Astrocyte of the spinal cord (primary cell): ENCODE data around the gene EXTL1.

Experiments used
- DNase-seq: peaks from one replicate; pipeline ENCODE4 v3.0.0; 2011; ENCODE audit warnings: low read depth, low spot score
- H3K4me3 ChIP-seq: 2 replicates; pipeline ENCODE4 v1.5.1; 2011; ENCODE audit warnings: low read depth, mild to moderate bottlenecking, low read length, moderate library complexity
- in situ Hi-C: cut with HindIII; loops from 2 replicates; pipeline ENCODE4 v1.10.0; 2017; ENCODE audit warnings: low sequenced_read_pairs
- TF ChIP-seq, protein P1 (sequence below): IDR thresholded peaks from 2 replicates; pipeline ENCODE4 v1.5.1; 2012; ENCODE audit warnings: low read depth, mild to moderate bottlenecking, low read length, inconsistent platforms

Gene EXTL1

DNA sequence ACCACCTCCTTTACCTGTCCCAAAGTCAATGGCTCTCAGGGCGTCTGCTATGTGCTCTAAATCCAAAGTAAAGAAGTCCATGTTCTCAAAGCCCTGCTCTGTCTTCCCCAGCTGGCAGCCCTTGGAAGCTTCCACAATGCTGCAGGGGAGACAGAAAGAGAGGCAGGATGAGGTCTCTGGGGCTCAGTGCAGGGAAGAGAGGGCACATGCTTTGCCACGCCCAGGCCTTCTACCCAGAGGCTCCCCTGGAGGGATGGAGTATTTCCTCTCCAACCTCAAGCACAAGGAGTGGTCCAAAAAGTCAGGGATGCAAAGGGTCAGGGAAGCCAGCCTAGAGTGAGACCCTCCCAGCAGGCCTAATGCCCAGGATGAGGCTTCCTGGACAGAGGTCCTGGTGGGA, 35.6 kb downstream of the EXTL1 start:
- no peak for DNase-seq
- in situ Hi-C loops: no loop called here

DNA sequence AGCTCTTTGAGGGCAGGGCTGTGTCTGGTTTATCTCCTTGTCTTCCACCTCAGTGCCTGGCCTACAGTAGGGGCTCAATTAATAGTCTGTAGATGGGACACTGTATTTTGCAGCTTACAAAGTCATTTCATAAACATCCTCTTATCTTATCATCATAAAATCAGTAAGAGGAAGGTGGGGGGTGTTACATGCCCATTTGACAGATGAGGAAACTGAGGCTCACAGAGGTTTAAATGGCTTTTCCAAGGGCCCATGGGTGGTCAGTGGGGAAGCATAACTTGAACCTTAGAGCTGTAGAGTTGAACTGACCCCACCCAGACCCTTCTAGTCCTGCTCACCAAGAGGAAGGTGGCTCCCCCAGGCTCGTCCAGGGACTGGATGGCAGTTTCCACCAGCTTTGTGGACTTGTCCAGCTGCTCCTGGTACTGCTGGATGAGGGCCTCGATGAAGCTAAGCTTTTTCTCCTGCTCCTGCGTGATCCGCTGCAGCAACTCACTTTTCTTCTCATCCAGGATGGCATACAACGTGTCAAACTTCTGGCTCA, 36.5 kb downstream of the EXTL1 start:
- TF ChIP-seq, protein P1, sequence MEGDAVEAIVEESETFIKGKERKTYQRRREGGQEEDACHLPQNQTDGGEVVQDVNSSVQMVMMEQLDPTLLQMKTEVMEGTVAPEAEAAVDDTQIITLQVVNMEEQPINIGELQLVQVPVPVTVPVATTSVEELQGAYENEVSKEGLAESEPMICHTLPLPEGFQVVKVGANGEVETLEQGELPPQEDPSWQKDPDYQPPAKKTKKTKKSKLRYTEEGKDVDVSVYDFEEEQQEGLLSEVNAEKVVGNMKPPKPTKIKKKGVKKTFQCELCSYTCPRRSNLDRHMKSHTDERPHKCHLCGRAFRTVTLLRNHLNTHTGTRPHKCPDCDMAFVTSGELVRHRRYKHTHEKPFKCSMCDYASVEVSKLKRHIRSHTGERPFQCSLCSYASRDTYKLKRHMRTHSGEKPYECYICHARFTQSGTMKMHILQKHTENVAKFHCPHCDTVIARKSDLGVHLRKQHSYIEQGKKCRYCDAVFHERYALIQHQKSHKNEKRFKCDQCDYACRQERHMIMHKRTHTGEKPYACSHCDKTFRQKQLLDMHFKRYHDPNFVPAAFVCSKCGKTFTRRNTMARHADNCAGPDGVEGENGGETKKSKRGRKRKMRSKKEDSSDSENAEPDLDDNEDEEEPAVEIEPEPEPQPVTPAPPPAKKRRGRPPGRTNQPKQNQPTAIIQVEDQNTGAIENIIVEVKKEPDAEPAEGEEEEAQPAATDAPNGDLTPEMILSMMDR: no peak
- in situ Hi-C loops: no loop called here
- DNase-seq: no peak
- H3K4me3 ChIP-seq: no peak overlapping the region

More for the DNA sequence above, 35.6 kb downstream of the EXTL1 start:
- no peak overlapping the region for H3K4me3 ChIP-seq
- TF ChIP-seq, protein P1: no peak

DNA sequence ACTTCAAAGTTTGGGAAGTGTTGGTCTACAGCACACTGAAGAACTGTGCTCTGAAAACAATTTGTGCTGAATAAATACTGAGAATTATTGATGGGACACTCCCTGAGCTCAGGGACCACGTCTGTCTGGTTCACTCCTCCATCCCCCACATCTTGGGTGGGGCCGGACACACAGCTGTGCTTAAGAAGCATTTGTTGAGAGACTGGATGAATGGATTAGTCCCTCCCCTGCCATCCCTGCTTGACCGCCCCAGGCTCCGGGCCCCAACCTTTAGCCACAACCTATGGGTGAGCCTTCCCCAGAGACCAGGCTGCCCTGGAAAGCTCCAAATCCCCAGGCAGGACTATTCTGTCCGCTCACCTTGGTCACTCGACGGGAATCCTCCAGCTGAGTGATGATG, 38.3 kb downstream of the EXTL1 start:
- H3K4me3 ChIP-seq: no peak overlapping the region
- in situ Hi-C loops: no loop called here
- TF ChIP-seq, protein P1: no peak
- no peak for DNase-seq

DNA sequence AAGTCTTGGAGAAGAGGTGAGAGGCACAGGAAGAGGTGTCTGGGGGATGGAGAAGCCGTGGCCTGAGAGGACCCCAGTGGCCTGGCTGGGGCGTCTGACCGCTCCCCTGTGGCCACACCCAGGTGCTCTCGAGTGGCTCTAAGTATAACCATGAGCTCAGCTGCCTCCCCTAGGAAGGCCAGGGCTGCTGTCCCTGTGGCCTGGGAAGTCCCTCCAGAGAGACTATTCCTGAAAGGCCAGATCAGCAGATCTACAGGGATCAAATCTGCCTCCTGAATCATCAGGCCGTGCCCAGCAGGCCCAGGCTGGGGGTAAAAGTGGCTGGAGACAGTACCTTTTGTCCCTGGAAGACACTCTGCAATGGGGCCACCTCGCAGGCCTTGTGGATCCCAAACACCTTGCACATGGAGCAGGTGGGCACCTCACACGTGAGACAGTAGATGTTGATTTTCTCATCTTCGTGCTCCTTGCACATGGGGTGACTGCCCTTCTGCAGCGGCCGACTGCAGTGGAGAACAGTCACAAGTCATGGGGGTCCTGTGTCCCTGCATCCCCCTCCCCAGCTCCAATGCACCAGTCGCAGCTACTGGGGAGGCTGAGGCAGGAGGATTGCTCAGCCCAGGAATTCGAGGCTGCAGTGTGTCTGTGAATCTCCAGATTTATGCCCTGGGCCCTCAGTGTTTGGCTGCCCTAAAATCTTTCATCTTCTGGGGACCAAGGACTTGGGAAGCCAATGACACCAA, 39.4 kb downstream of the EXTL1 start:
- DNase-seq: no peak
- in situ Hi-C loops: no loop called here
- TF ChIP-seq, protein P1: no peak
- no peak overlapping the region for H3K4me3 ChIP-seq

DNA sequence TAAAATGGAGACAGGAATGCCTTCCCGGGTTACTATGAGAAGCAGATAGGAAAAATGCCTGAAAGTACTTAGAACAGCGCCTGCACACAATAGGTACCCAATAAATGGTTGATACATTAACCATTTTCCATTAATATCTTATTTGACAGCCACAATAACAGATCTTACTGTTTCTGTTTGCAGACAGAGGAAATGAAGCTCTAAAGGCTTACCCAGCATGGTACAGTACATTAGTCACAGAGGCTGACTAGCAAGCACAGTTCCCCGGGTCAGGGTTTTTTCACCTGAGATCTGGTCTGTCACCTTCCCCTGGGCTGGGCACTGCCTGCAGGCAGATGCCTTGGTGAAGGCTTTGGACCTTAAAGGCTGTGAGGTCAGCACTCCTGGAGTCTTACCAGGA, 43.0 kb downstream of the EXTL1 start:
- H3K4me3 ChIP-seq: no peak overlapping the region
- no peak for DNase-seq
- in situ Hi-C loops: no loop called here
- TF ChIP-seq, protein P1: no peak

DNA sequence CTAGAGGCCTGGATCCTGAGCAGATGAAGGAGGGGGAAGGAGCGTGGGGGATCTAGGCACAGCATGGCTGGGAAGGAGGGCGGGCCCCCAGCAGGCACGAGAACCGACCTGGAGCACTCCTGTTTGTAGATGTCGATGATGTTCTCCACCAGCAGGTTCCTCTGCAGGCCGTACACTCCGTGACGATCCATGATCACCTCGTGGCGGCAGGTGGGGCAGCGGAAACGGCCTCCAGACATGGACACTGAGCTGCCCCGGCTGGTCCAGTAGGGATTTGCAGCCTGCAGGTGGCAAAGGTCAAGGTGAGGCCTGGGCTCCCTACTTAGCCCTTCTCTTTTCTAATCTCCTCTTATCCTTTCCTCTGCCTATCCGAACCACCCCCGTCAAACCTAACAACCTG, 44.6 kb downstream of the EXTL1 start:
- in situ Hi-C loops: no loop called here
- no peak overlapping the region for H3K4me3 ChIP-seq
- TF ChIP-seq, protein P1: no peak

More for the DNA sequence above, 44.6 kb downstream of the EXTL1 start:
- DNase-seq: no peak
